ENCODE data around the gene PRKCG.

The PRKCG gene

DNA sequence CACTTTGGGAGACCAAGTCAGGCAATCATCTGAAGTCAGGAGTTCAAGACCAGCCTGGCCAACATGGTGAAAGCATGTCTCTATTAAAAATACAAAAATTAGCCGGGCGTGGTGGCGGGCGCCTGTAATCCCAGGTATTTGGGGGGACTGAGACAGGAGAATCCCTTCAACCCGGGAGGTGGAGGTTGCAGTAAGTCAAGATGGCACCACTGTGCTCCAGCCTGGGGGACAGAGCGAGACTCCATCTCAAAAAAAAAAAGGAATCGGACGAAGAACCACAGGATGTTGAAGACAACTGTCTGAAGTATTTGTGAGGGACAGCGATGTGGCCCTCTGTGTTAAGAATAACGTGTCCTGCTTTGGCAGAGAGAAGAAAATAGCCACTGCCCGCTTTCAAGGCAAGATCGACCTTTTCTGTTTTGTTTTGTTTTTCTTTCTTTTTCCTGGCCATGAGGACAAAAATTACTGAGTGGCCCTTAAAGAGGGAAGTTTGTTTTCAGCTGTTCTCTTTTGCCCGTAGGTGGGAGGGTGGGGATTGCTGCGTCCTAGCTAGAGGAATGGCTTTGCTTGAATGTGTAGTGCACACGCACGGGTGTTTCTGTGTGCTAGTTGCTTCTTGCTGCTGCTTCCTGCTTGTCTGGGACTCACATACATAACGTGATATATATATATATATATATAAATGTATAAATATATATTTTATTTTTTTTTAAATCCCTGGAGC, 6.2 kb upstream of the PRKCG start:
- no peak for DNase-seq (ENCODE audit: low read depth)
- no peak overlapping the region for H3K4me3 ChIP-seq (ENCODE audit: low read depth, low read length)
- TF ChIP-seq CTCF (conservative IDR thresholded peaks at IDR 0.05; ENCODE audit: low read depth, low read length), result no peak

GRCh38 chr19:53876651-53877224, 5.3 kb upstream of the PRKCG start:
- H3K4me3 ChIP-seq (ENCODE audit: low read depth, low read length), result no peak overlapping the region
- no peak for TF ChIP-seq CTCF (conservative IDR thresholded peaks at IDR 0.05; ENCODE audit: low read depth, low read length)
- DNase-seq (ENCODE audit: low read depth), result no peak

GRCh38 chr19:53877361-53877766, 4.6 kb upstream of the PRKCG start:
- no peak overlapping the region for H3K4me3 ChIP-seq (ENCODE audit: low read depth, low read length)
- no peak for DNase-seq (ENCODE audit: low read depth)
- TF ChIP-seq CTCF (conservative IDR thresholded peaks at IDR 0.05; ENCODE audit: low read depth, low read length), result no peak

DNA sequence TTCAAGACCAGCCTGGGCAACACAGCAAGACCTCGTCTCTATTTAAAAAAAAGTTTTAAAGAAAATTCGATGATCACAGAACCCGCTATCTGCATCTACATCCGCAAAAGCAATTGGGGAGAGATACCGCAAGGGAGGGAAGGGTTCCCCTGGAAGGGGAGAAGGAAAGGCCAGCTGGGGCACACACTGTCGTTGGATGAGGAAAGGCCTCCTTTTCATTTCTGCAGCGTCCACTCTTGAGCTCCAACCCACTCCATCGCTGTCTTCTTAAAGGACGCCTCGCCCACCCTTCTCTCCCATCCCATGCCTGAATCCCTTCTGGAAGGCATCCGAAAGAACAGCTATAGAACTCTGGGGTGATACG, 3.2 kb upstream of the PRKCG start:
- H3K4me3 ChIP-seq (ENCODE audit: low read depth, low read length), result peak overlapping the region; percentile 57
- no peak for TF ChIP-seq CTCF (conservative IDR thresholded peaks at IDR 0.05; ENCODE audit: low read depth, low read length)
- DNase-seq (ENCODE audit: low read depth), result no peak

DNA sequence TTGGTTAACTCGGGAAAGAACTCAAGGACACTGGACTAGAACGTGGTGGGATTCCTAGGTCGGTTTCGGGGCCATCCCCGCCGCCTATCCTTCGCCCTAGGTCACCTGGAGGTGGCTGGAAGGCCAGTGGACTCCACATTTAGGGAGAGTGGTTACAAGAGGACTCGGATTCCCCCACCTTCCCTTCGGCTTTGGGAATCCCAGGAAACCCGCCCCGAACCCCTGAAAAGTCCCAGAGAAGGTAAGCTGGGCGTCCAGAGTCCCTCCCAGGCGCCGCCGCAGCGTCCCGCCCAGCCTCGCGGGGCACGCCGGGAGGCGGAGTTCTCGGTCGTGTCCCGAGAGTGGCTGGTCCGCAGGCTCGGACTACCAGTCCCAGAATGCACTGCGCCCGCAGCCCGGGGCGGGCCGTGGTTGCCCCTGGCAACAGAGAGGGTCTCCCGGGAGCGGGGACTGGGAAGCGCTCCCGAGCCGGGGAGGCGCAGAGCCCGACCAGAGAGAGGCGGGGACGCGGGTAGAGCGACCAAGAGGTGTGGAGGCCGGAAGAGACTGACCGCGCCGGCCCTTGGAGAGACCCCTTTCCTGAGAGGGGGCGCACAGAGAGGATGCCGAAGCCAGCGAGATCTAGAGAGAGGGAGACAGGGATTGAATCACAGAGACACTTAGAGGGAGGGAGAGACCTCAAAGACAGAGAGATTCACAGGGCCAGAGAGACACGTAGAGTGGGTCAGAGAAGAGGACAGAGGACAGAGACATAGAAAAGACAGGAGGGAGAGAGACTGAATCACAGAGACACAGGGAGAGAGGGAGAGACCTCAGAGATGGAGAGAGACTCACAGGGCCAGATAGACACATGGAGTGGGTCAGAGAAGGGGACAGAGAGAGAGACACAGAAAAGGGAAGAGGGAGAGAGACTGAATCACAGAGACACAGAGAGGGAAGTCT, 2.6 kb upstream of the PRKCG start:
- TF ChIP-seq CTCF (conservative IDR thresholded peaks at IDR 0.05; ENCODE audit: low read depth, low read length), result no peak
- peak; percentile 89 for DNase-seq (ENCODE audit: low read depth)

GRCh38 chr19:53880711-53881481, 1.1 kb upstream of the PRKCG start:
- DNase-seq (ENCODE audit: low read depth), result no peak
- TF ChIP-seq CTCF (conservative IDR thresholded peaks at IDR 0.05; ENCODE audit: low read depth, low read length), result no peak
- H3K4me3 ChIP-seq (ENCODE audit: low read depth, low read length), result no peak overlapping the region

More for the DNA sequence above, 2.6 kb upstream of the PRKCG start:
- H3K4me3 ChIP-seq (ENCODE audit: low read depth, low read length), result peak overlapping the region; percentile 57
